RKO (cell line): ENCODE results near the gene KRTAP5-2.
"Not testable (repeated sequence)": the region's sequence is repeated elsewhere in the genome, so short reads cannot be mapped to it uniquely, and the experiment has no call there.

Experiments used
- DNase-seq: peaks from one replicate; pipeline ENCODE4 v3.0.0-alpha.2; 2016; ENCODE audit warnings: low spot score

The KRTAP5-2 gene, protein sequence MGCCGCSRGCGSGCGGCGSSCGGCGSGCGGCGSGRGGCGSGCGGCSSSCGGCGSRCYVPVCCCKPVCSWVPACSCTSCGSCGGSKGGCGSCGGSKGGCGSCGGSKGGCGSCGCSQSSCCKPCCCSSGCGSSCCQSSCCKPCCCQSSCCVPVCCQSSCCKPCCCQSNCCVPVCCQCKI

DNA sequence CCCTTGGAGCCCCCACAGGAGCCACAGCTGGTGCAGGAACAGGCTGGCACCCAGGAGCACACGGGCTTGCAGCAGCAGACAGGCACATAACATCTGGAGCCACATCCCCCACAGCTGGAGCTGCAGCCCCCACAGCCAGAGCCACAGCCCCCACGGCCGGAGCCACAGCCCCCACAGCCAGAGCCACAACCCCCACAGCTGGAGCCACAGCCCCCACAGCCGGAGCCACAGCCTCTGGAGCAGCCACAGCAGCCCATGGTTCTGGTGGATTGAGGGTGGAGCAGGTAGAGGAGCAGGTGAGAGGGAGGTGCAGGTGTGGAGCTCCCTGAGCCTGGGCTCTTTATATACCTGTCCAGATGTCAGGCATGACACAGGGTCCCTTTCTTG lies at the start of gene KRTAP5-2:
Gene KRTAP5-2, minus strand, starts transcription at position 301 of the 387 bp plus-strand sequence. Its CDS starts 44 bp downstream, at position 257.
- no peak for DNase-seq

DNA sequence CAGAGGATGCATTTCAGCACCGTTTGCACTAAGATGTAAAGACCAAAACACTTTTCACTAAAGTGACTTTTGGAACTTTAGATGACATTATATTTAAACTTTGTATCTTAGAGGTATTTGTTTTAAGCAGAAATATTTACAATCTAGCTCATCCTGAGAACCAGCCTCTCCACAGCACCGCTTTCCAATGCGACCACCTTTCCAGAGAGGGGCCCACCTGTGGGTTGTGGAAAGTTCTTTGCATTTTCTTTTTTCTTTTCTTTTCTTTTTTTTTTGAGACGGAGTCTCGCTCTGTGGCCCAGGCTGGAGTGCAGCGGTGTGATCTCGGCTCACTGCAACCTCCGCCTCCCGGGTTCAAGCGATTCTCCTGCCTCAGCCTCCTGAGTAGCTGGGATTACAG lies 48.4 kb upstream of the KRTAP5-2 start:
- not testable (repeated sequence) for DNase-seq

DNA sequence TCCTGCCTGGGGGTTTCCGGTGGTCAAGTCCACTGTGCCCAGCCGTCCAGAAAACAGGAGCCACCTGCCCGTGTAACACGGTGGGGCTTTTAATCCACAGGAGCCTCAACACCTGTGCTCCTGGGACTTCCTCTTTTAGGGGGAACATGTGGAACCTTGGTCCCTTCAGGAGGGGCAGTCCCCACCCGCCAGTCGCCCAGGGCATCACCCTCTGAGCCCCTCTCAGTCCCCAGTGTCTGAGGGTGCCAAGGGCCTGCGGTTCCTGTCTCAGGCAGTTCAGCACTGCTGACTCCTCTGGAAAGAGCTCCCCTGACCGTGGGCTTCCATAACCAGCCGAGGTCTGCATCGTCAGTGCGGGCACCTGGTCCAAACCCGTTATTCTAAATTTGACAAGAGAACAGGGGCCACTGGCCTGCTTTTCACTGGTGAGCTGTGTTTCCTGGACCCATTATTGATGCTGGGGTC lies 47.3 kb upstream of the KRTAP5-2 start:
- no peak for DNase-seq

DNA sequence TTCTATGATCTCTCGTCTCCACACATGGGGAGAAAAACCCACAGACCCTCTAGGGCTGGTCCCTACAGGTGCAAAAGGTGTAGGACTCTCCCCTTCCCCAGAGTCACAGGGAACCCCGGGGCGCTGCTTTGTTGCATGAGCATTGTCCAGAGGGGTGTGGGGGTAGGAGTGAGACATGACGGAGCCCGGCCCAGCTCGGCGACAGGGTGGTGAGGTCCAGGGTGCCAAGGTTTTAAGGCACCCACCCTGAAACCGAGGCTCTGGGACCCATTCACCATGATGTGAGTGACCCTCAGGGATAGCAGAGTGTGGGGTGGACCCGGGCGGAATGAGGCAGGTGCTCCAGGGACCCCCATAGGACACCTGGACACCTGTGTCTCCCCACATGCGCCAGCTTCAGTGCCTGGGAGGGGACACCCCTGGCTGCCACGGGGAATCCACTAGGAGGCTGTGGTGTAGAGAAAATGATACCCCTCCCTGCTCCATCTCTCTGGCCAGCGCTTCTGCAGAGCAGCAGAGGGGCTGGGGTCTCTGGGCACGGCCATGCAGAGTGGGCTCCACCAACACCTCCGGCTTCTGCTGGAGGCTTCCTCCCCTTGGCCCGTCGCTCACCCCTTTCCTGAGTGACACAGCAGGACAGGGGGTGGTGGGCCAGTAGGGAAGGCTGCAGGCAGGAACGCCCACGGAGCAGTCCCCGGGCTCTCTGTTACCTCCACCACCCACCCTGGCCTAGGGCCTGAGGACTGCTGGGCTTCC lies 46.7 kb upstream of the KRTAP5-2 start:
- no peak for DNase-seq

DNA sequence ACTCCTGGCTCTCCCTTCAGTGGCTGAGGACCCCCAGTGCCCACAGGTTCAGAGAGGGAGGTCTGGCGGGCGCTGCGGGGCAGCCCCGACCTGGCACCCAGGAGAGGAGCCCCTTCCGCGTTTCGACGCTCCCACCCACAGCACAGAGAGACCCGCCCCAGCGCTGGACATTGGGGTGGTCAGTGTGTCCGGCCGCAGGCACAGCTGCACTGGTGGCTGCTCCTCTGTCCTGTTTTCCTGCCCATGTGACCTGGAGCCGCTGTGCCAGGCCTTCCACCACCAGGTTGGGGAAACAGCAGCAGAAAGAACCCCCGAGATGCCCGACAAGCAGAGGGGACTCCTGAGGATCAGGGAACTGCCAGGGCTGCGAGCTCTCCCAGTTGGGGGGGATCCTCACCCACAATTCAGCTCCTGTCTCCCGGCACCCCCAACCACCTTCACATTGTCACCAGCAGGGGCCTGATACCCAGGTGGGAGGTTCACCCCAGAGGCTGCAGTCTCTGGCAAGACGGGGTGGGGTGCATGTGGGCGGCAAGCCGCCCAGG lies 45.1 kb upstream of the KRTAP5-2 start:
- no peak for DNase-seq

DNA sequence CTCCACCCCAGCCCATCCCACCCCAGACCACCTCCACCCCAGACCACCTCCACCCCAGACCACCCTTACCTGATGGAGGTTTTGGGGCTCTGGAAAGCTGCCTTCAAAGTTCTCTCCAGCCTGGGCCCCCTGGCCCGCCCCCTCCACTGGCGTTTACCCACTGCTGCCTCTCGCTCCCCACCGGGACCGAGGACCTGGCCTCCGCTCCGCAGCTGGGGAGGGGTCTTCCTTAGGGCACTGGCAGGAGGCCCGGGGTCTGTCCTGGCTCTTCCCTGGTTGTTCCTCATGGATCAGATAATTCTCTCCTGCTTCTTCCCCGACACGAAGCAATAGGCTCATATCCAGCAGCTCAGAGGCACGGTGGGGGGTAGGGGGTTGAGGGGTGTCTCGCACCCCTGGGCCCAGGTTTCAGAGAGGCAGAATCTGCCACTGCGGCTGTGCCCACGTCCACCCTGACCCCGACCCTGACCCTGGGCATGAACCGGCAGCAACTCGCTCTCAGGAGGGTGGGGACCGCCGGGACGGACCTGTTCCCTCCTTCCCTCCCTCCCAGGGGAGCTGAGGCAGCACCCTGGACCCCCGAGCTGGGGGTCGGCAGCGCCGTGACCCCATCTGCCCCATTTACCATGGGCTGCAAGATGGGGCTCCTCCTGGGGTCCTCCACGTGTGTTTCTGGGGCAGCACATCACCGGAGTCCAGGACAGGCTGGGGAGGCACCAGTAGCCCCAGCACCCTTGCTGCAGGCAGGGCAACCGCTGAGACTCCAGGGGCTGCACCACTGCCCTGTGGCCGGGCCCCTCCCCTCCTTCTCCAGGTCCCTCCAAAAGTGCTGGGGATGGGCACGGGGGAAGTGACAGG lies 44.4 kb upstream of the KRTAP5-2 start:
- DNase-seq: no peak

DNA sequence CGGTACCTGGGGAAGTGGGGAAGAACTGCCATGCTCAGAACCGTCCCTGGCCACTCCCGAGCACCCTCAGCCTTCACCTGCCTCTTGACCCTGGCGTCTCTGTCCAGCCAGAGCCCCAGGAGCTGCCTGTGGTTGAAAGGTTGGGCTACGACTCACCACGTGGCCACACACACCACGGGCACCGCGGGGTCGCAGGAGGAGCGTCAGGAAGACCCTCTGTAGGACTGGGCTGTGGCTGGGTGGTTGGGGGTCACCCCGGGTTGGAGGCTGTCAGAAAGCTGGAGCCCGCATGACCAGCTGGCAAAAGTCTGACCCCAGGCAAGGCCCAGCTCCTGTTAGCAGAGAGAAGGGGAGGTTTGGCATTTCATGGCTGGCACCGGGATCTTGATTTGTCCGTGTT lies 43.0 kb upstream of the KRTAP5-2 start:
- no peak for DNase-seq

DNA sequence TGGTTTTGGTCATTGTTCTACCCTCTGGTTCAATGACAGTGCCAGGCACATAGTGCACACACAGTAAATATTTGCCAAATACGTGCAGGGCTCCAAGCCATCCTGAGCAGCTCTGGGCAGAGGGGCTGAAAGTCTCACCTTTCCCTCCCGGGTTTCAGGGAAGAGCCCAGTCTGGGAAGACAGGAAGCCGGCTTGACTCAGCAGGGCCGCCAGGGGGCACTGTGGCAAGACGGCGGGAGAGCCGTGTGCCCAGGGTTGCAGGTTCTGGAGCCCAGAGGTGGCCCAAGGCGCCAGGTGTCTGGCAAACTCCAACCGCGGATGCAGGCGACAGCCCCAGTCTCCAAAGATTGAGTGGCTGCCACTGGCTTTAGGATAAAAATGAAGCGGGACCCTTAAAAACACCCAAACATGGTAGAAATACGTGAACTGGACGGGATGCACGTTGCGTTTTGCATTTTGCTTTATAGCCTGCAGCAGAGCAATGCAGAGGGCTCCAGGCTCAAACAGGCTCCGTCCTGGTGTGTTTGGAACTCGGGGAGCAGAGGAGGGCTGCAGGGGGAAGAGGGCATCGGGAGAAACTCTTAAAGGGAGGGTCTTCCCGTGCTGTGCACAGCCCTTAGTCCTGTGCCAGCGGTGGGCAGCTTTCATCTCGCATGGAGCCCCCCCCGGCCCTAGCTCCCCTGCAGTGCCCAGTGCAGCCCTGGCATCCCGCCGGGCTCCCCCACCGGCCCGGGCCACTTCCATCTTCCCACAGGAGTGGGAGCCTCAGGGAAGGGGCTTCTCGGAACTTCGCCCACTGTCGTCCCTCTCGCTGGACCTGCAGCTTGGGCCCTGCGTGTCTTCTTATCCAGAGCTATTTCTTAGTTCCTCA lies 42.2 kb upstream of the KRTAP5-2 start:
- no peak for DNase-seq

DNA sequence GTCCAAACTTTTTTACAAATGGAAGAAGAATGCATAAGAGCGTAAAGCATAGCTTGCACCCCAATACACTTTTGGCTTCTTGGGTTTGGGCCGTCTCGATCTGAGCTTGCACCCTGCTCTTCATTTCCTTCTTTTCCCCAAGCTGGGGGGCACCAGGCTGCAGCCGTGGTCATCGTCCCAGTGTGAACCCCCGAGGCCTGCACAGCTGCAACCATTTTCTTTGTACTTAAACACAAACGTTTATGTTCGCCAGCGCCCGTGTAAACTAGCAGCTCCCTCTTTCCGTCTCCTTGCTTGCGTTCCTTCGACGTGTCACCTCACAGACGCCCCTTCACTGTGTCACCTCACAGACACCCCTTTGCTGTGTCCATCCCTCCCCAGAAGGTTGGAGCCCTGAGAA lies 41.6 kb upstream of the KRTAP5-2 start:
- no peak for DNase-seq

DNA sequence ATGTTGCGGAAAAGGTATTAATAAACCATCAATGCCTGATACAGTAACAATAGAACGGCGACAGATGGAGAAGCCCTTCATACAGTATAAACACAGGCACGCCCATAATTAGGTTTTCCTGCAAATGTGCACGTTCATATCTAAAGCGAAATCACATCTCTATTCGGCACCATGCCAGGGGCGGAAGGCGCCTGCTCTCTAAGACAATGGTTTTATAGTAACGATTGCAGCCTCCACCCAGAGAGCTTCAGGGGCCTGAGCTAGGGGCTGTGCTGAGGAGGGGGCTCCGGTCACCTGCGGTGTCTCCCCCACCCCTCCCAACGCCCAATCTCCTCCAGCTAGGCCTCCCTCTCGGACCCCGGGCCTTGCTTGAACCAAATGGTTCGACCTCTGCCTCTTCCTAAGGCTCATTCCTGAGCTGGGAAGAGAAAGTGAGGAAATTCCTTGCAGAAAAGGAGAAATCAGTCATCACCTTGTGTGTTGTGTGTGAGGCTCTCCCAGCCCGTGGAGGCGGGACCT lies 41.1 kb upstream of the KRTAP5-2 start:
- DNase-seq: no peak

DNA sequence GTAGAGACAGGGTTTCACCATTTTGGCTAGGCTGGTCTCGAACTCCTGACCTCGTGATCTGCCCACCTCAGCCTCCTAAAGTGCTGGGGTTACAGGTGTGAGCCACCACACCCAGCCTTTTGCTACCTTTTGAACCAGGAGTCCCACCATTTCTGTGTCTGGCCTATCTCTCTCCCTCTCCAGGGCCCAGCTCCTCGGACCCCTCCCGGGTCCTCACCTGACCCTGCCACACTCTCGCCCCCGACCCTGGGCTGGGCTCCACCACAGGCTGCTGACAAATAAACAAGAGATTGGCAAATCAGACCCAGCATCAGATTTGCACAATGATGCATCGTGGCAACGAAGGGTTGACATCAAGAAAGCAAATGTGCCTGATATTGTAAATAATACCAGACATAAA lies 40.2 kb upstream of the KRTAP5-2 start:
- no peak for DNase-seq

DNA sequence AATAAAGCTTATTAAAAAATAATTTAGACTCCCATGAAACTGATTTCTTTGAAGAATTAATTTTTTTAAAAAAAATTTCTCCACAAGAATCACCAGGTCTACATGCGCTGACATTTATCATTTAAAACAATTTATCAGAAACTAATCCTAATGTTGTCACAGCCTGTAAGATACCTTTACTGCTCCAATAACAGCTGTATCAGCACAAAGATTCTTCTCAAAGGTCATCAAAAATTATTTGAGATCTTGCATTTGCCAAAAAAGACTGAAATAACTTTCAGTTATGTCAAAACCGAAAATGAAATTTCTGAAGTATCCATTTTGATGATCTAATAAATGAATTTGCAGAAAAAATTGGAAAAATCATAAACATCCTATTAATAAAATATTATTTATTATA lies 39.5 kb upstream of the KRTAP5-2 start:
- no peak for DNase-seq

DNA sequence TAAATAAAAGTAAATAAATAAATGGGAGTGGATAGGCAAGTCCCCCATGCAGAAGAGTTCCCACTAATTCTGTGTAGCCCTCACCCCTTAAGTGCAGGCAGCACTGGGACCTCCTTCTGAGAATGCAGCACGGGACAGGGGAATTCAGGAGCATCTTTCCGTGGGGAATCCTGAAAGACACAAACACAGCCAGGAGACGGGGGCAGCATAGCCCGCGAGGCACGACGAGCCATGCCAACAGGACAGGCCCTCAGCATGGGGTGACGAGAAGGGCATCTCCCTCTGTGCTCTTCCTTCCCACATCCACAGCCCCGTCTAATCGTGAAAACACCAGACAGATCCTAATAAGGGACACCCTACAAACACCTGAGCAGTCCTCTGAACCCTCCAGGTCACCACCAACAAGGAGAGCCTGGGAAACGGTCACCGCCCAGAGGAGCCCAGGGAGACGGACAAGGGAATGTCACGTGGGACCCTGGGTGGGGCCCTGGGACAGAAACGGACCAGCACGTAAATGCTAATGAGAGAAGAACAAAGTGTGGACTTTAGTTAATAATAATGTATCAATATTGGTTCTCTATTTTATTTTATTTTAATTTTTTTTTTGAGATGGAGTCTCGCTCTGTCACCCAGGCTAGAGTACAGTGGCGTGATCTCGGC lies 38.3 kb upstream of the KRTAP5-2 start:
- no peak for DNase-seq

DNA sequence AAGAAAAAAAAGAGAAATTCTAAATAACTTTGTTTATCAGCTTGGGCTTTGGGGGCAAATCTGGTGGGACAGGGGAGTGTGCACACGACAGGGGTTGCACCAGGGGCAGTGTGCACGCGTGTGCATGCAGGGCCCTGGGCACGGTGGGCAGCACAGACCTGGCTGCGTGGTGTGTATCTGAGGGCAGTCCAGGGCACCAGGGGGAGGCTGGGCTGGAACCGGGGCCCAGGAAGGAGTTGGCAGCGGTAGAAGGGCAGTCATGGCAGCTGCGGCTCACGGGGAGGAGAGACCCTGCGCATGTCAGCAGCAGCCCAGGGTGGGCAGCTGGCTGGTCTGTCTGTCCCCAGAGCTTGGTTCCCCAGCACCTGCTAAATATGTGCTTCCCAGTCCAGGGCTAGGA lies 35.8 kb upstream of the KRTAP5-2 start:
- no peak for DNase-seq

DNA sequence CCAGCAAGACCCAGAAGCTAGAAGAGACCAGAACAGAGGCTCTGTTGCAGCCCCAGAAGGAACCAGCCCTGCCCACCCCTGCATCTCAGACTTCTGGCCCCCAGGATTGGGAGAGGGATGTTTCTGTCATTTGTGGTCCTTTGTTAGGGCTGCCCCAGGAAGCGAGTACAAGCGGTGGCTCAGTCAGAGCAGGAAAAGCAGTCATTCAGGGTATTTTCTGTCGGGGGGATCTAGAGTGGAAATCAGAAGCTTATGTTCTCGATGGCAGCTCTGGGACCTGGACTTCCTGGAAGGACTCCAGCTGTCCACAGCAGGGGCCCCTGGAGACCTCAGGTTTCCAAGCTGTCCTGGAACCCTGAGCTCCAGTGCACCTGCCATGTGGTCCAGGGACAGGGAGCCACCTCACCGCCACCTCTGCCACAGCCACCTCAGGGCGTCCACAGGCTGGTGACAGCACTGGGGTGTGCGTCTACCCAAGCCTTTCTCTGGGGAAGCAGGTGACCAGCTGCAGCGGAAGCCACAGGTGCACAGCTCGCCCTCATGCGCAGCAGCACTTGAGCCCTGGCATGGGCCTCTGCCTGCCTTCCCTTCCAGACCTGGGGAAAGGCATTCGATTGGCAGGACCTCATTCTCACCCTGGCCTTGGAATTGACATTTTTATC lies 34.1 kb upstream of the KRTAP5-2 start:
- no peak for DNase-seq

DNA sequence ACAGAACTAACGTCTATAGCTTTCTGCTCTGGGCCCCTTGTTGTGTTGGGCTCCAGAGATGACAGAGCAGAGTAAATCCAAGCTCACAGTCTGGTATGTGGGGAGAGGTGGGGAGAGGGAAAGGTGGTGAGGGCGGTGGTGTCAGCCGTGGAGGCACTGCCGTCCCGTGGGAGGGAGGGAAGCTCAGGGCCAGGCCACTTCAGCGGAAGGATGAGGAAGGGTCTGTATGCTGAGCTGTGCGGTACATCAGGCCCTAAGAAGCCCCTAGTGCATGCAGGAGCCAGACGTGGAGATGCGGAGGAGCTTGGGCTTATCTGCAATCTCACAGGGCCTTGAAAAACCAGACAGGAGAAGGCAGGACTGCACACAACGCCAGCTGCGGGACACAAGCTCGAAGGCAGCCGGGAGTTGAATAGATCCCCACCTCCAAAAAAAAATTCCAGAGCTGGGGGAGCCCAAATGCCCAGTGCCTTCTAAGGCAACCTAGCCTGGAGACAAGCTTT lies 33.0 kb upstream of the KRTAP5-2 start:
- no peak for DNase-seq

DNA sequence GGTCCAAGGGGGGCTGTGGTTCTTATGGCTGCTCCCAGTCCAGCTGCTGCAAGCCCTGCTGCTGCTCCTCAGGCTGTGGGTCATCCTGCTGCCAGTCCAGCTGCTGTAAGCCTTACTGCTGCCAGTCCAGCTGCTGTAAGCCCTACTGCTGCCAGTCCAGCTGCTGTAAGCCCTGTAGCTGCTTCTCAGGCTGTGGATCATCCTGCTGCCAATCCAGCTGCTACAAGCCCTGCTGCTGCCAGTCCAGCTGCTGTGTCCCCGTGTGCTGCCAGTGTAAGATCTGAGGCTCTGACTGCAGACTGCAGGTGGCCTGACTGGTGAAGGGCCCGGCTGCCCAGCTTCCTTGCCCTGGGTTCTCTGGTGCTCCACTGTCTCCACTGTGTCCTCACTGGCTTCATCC lies 32.2 kb upstream of the KRTAP5-2 start:
- DNase-seq: no peak

DNA sequence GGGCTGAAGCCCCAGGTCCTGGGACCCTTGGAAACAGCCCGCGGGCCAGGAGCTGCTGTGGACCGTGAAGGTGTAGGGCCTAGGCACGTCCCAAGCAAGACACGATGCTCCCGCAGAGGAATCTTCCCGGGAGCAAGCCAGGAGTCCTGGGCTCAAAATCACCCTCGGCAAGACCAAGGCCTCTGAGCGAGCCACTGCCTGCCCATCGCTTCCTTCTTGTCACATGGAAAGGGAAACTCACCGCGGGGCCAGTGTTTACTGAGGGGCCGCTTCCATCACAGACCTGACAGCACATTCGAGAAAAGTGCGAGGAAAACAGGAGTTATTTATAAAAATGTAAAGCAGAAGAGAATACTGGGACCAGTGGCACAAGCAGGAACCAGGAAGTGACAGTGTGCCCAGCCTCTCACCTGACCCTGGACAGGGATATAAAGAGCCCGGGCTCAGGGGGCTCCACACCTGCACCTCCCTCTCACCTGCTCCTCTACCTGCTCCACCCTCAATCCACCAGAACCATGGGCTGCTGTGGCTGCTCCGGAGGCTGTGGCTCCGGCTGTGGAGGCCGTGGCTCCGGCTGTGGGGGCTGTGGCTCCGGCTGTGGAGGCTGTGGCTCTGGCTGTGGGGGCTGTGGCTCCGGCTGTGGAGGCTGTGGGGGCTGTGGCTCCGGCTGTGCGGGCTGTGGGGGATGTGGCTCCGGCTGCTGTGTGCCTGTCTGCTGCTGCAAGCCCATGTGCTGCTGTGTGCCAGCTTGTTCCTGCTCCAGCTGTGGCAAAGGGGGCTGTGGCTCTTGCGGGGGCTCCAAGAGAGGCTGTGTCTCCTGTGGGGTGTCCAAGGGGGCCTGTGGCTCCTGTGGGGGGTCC lies 31.5 kb upstream of the KRTAP5-2 start, which contains the start of gene KRTAP5-5:
Gene KRTAP5-5, plus strand, starts transcription at position 450 of the 860 bp plus-strand sequence. Its CDS starts 66 bp downstream, at position 516.
- DNase-seq: no peak
